ENCODE results near the gene TMBIM4. TPM values are rescaled to one million over a fixed set of nuclear protein-coding genes. Genes with fewer than 3 reads are reported as not detected.

TMBIM4 gene
- total RNA-seq, 1 experiment from 2014 or later = 60.3 TPM

DNA sequence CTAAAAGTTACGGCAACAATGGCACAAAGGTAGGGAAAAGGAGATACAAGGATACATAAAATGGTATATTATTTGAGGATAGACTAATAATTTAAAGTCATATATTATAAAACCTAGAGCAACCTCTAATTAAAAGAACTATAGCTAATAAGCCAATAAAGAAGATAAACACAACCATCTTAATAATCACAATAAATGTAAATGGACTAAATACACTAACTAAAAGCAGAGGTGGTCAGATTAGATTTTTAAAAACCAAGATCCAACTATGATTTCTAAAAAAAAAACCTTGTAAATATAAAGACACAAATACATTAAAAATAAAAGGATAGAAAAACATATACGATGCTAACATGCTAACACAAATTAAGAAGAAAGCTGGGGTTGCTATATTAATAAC is 28.5 kb downstream of the TMBIM4 start:
- Mint-ChIP-seq H3K36me3 (ENCODE audit: insufficient read depth, unreplicated experiment) (peaks cover 24% of the 10 kb centered on the region), H3K27ac (ENCODE audit: unreplicated experiment) (no peak overlapping the region), H3K4me1 (ENCODE audit: low read depth, unreplicated experiment) (no peaks in the 10 kb centered on the region), H3K9me3 (ENCODE audit: unreplicated experiment) (peaks cover 23% of the 10 kb centered on the region), H3K4me3 (ENCODE audit: unreplicated experiment) (no peak overlapping the region), H3K27me3 (ENCODE audit: insufficient read depth, unreplicated experiment) (no peaks in the 10 kb centered on the region)
- Histone ChIP-seq H3K36me3 (ENCODE audit: control insufficient read depth, insufficient read depth, low read length) (peaks cover 1% of the 10 kb centered on the region; the same call in 1 of the 2 replicates), H3K9me3 (peaks cover 22% of the 10 kb centered on the region), H3K27me3 (replicated peaks; ENCODE audit: control insufficient read depth, insufficient read depth, low read length) (no peaks in the 10 kb centered on the region), H3K4me1 (0 out of 2 replicates have a peak, but pooled peaks cover 4% of the 10 kb centered on the region), H3K4me3 (ENCODE audit: low read depth, low read length) (no peak overlapping the region)
- intact Hi-C loops (cut with micrococcal nuclease; ENCODE audit: unreplicated experiment) = loop anchor here (10.0 kb wide), 1 partner anchor 554 kb away; no protein-coding TSS in a partner anchor
- ChIA-PET POLR2A (no interaction called here), CTCF (no interaction called here)
- BruUV-seq (replicated peaks) = no TSS peak
- DNase-seq = no peak
- TF ChIP-seq, protein P1, sequence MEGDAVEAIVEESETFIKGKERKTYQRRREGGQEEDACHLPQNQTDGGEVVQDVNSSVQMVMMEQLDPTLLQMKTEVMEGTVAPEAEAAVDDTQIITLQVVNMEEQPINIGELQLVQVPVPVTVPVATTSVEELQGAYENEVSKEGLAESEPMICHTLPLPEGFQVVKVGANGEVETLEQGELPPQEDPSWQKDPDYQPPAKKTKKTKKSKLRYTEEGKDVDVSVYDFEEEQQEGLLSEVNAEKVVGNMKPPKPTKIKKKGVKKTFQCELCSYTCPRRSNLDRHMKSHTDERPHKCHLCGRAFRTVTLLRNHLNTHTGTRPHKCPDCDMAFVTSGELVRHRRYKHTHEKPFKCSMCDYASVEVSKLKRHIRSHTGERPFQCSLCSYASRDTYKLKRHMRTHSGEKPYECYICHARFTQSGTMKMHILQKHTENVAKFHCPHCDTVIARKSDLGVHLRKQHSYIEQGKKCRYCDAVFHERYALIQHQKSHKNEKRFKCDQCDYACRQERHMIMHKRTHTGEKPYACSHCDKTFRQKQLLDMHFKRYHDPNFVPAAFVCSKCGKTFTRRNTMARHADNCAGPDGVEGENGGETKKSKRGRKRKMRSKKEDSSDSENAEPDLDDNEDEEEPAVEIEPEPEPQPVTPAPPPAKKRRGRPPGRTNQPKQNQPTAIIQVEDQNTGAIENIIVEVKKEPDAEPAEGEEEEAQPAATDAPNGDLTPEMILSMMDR (IDR thresholded peaks at IDR 0.05; ENCODE audit: insufficient read depth in 1 of 2, low read depth in 1 of 2, low read length in 1 of 2, severe bottlenecking in 1 of 2, unreplicated experiment in 1 of 2) = no peak

GRCh38 chr12:66140731-66141130 is 29.1 kb downstream of the TMBIM4 start:
- H3K9me3 Mint-ChIP-seq (ENCODE audit: unreplicated experiment) = peaks cover 23% of the 10 kb centered on the region
- BruUV-seq (replicated peaks) = no TSS peak
- CTCF ChIA-PET = no interaction called here
- H3K4me3 ChIP-seq (ENCODE audit: low read depth, low read length) = no peak overlapping the region
- TF ChIP-seq, protein P1 (IDR thresholded peaks at IDR 0.05; ENCODE audit: insufficient read depth in 1 of 2, low read depth in 1 of 2, low read length in 1 of 2, severe bottlenecking in 1 of 2, unreplicated experiment in 1 of 2) = no peak
- H3K9me3 ChIP-seq = peaks cover 22% of the 10 kb centered on the region
- no peaks in the 10 kb centered on the region for H3K4me1 Mint-ChIP-seq (ENCODE audit: low read depth, unreplicated experiment)
- H3K4me3 Mint-ChIP-seq (ENCODE audit: unreplicated experiment) = no peak overlapping the region
- no peaks in the 10 kb centered on the region for H3K27me3 ChIP-seq (replicated peaks; ENCODE audit: control insufficient read depth, insufficient read depth, low read length)
- H3K36me3 Mint-ChIP-seq (ENCODE audit: insufficient read depth, unreplicated experiment) = peaks cover 27% of the 10 kb centered on the region
- POLR2A ChIA-PET = no interaction called here
- no peak overlapping the region for H3K27ac Mint-ChIP-seq (ENCODE audit: unreplicated experiment)
- peaks cover 1% of the 10 kb centered on the region; the same call in 1 of the 2 replicates for H3K36me3 ChIP-seq (ENCODE audit: control insufficient read depth, insufficient read depth, low read length)
- intact Hi-C loops (cut with micrococcal nuclease; ENCODE audit: unreplicated experiment) = loop anchor here (10.0 kb wide), 1 partner anchor 554 kb away; no protein-coding TSS in a partner anchor
- H3K27me3 Mint-ChIP-seq (ENCODE audit: insufficient read depth, unreplicated experiment) = no peaks in the 10 kb centered on the region
- DNase-seq = no peak
- H3K4me1 ChIP-seq = 0 out of 2 replicates have a peak, but pooled peaks cover 4% of the 10 kb centered on the region

DNA sequence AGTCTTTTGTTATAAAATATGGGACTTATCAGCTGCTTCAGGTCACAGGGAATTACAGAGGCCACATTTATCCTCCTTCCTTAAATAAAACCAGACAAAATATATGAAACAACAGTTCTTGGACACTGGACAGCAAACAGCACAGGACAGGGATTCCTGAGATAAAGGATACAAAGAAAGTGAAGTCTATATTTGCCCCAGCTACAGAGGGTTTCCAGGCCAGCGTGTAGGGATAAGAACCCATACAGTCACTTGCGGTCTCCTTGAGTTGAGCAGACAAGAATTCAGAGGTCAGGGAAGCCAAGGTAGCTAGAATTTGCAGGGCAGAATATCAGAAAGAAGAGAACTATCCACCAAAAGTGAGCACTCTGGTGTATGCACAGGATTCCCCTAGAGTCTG is 30.5 kb downstream of the TMBIM4 start:
- no TSS peak for BruUV-seq (replicated peaks)
- H3K9me3 ChIP-seq = peaks cover 22% of the 10 kb centered on the region
- intact Hi-C loops (cut with micrococcal nuclease; ENCODE audit: unreplicated experiment) = no loop called here
- no peak for DNase-seq
- H3K27me3 ChIP-seq (replicated peaks; ENCODE audit: control insufficient read depth, insufficient read depth, low read length) = no peaks in the 10 kb centered on the region
- no peak overlapping the region for H3K4me3 ChIP-seq (ENCODE audit: low read depth, low read length)
- ChIA-PET CTCF (no interaction called here), POLR2A (no interaction called here)
- H3K4me3 Mint-ChIP-seq (ENCODE audit: unreplicated experiment) = no peak overlapping the region
- H3K36me3 Mint-ChIP-seq (ENCODE audit: insufficient read depth, unreplicated experiment) = peaks cover 27% of the 10 kb centered on the region
- H3K27me3 Mint-ChIP-seq (ENCODE audit: insufficient read depth, unreplicated experiment) = no peaks in the 10 kb centered on the region
- H3K27ac Mint-ChIP-seq (ENCODE audit: unreplicated experiment) = no peak overlapping the region
- H3K4me1 Mint-ChIP-seq (ENCODE audit: low read depth, unreplicated experiment) = no peaks in the 10 kb centered on the region
- H3K9me3 Mint-ChIP-seq (ENCODE audit: unreplicated experiment) = peaks cover 23% of the 10 kb centered on the region
- H3K4me1 ChIP-seq = no peaks in the 10 kb centered on the region
- TF ChIP-seq, protein P1 (IDR thresholded peaks at IDR 0.05; ENCODE audit: insufficient read depth in 1 of 2, low read depth in 1 of 2, low read length in 1 of 2, severe bottlenecking in 1 of 2, unreplicated experiment in 1 of 2) = no peak
- peaks cover 1% of the 10 kb centered on the region; the same call in 1 of the 2 replicates for H3K36me3 ChIP-seq (ENCODE audit: control insufficient read depth, insufficient read depth, low read length)

All from Caco-2 (cell line).